T-helper 2 cell treated with Interferon-gamma antibody and Interleukin-4, amounts not matched to agents 100 ng/mL and 5 ng/mL, for 36 hours (primary cell): ENCODE results near the gene DAPK2. TPM values are rescaled to one million over a fixed set of nuclear protein-coding genes. Genes with fewer than 3 reads are reported as not detected.

Experiments
- intact Hi-C: fragments of 100-400 bp; cut with micrococcal nuclease; formaldehyde crosslinking; loops from one replicate; pipeline ENCODE4 v1.15.1; 2023
- total RNA-seq: library from RNA; stranded (reverse); gene quantifications from 2 replicates; pipeline ENCODE4 v1.2.3, GENCODE V29; 2022

Gene DAPK2
- total RNA-seq, 1 donor from 2014 or later = 3.9 TPM

DNA sequence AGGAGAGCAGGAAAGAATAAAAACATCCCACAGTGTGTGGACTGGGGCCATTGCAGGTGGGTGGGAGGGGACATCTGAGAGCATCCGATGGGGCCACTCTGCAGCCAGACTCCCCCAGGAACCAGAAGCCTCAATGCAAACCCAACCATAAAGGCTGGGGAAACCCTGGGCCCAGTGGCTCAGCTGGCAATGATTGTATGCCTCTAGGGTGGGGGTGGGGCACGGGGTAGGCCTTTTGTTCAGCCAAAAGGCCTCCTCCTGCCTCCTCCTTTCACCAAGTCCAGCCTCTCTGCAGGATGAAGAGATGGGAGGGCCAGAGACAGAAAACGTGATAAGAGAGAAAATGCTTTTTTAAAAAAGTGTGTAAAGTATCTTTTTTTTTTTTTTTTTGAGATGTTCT lies 167.1 kb downstream of the DAPK2 start:
- intact Hi-C loops = no loop called here

DNA sequence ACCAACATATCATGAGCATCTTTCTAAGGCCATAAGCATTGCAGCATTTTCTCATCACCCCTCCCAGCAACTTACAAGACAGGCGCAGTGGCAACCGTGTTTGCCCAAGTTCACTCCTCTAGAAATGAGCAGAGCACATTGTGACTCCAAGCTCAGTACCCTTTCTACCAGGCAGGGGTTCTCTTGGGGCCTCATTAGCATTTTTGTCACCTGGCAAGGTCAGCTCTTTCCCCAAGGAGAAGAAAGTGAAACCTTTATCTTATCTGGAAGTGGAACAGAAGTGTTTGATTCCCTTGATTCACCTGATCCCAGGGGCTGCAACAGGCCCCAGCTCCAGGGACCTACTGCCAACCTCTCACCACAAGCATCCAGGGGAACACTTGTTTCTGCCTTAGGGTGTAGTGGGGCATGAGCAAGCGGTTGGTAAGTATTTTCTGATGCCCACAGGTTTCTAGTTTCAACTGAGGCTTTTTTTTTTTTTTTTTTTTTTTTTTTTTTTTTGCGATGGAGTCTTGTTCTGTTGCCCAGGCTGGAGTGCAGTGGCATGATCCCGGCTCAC lies 168.5 kb downstream of the DAPK2 start:
- intact Hi-C loops = no loop called here

DNA sequence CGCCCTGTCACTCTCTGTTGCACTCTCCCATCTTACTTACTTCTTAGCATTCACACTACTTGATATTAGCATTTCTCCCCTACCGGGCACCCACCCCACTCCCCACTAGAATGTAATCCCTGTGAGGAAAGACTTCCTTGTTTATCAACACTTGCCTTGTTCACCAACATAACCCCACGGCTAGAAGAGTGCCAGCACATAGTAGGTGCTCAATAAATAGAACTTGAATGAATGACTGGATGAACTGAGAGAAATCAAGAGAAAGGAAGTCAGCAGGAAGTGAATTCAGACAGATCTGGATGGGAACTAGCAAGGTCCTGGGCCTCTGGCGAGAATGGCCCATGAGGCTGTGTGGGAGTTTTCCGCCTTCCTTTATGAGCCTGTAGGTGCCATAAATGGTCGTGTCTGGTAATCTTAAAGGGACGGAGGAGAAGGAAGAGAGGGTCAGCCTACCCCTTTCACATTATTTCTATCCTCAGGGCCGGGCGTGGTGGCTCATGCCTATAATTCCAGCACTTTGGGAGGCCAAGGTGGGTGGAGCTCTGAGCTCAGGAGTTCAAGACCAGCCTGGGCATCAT lies 170.1 kb downstream of the DAPK2 start:
- intact Hi-C loops = no loop called here

DNA sequence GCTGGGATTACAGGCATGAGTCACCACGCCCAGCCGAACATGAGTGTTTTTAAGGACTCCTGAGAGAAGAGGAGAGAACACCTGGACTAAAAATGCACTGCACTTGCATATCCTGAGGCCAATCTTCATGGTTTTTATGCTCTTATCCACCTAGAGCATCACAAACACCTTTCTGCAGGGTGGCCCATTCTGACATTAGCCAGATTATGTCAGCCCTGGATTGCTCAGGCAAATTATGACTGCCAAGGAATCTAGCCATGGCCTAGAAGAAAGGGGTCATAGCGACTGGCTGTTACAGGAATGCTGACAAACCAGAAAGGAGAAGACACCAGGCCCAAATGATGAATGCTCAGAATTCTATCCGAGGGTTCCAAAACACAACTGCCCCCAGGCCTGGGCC lies 171.7 kb downstream of the DAPK2 start:
- intact Hi-C loops = no loop called here

DNA sequence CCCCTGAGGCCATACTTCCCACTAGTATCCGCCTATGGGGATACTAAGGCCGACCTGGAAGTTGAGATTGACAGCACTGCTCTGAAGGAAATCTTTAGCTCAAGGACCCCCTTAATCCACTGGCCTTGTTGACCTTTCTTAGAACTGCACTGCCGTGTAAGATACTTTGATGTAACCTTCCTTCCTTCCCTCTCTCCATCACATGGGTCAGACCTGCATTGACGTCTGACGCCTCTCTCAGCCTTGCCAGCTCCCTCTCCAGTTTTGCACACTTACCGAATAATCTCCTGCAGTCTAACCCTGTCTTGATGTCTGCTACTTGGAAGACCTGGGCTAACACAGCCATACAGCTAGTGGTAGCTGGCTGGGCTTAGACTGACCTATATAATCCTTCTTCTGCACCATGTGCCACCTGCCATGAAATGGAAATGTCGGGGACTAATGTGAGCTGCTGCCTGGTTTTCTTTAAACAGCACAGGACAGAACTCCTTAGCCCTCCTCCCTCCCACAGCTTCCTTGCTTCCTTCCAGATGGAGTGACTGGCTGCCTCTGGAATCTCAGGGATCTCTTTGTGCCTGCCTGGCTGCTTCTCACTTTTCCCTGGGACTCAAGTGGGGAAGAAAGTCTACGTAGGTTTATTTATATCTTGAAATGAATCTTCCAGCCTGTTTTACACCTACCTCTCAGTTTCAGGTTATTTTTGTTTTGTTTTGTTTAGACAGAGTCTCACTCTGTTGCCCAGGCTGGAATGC lies 173.3 kb downstream of the DAPK2 start:
- intact Hi-C loops = no loop called here

DNA sequence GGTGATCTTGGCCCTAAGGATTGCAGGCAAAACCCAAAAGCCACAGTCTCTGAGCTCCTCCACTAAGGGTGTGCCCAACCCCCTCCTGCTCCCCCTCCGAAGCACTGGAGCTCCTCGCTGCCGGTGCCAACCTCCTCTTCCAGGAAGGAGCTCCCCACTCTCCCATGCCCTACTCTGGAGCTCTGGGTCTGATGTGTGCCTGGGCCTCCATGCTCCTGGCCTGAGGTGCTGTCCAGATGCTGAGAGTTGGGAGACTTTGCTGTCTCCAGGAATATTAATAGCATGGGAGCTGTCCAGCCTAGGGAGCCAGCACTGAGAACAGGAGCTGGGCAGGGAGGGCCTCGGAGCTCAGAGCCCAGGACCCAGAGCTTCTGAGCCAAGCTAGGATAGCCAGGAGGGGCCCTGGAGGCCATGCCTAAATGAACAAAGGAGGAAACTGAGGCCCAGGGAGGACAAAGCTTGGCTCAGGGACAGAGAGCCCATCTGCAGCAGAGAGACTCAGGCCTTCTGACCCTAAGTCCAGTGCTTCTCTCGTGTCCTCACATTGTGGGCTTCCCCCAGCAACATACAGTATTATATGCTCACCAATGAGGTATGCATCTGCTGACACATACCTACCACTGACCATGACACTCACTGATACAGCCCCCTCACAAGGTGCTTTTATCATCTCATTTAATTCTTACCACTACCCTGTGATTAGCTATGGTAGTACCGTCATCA lies 175.6 kb downstream of the DAPK2 start:
- intact Hi-C loops = no loop called here

DNA sequence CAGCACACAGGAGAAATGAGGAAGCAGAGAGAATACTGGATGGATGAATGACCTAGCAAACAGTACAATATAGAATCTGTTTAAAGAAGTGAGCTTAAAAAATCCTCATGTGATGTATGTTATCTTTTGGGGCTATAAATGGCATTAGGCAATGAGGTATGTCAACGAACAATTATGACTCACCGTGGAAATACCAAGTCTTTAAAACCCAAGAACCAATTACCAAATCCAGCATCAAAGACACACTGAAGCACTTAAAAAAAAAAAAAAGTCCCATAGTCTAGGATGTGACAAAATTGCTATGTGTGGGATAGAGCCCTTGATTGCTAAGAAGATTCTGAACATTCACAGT lies 176.3 kb downstream of the DAPK2 start:
- intact Hi-C loops = no loop called here

DNA sequence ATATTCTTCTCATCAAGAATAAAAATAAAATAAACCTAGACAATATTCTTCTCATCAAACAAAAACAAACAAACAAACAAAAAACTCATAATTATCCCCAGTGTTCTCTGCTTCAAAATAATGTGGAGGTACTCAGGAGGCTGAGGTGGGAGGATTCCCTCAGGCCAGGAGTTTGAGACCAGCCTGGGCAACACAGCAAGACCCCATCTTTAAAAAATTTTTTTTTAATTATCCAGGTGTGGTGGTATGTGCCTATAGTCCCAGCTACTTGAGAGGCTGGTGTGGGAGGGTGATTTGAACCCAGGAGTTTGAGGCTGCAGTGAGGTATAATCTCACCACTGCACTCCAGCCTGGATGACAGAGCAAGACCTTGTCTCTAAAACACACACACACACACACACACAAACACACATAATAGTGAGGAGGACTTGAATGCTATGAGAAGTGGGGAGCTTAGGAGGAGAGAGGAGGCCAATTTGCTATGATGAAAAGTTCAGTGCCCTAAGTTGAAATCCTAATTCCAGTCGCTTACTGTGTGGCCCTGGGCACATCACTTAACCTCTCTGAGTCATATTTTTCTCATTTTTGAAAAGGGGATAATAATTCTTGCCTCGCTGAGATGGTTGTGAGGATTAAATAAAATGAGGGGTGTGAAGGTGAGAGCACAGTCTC lies 176.8 kb downstream of the DAPK2 start:
- intact Hi-C loops = no loop called here

DNA sequence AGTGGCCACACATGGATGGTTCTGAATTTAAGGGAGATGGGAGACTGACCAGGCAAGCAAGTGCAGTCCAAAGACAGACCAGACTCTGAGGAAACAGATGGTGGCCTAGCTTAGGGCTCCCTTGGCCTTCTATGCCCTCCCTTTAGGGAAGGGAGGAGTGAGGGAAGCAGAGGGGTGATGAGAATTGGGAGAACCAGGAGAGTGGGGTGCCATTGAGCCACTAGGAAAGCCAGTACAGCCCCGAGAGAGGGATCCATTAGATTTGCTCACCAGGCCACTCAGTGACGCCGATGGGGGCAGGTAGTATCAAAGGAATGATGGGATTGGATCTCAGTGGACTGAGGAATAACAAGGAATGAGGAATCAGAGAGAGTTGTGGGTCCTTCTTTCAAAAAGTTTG lies 182.1 kb downstream of the DAPK2 start:
- intact Hi-C loops = no loop called here

DNA sequence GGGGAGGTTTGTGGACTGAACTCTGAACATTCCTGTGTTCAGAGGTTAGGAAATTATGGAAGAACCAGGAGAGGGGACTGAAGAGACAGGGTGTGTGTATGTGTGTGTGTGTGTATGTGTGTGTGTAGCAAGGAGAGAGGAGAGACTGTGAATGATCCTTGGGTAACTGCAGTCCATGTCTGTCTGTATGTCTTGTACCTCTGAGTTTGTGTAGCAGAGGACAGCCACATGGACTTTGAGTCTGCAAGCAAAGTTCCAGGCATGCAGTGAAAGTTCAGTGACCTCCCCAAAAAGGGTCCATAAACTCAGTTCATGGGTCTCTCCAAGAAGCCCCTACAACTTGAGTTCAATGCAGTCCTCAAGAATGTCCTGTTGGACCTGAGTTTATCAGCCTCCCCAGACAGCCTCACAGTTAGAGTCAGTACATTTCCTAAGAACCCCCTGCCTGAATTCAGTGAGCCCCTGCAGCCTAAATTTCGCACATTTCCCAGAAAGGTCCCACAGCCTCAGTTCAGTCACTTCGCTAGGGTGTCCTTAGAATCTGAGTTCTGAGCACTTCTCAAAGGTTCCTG lies 184.3 kb downstream of the DAPK2 start:
- intact Hi-C loops = no loop called here

DNA sequence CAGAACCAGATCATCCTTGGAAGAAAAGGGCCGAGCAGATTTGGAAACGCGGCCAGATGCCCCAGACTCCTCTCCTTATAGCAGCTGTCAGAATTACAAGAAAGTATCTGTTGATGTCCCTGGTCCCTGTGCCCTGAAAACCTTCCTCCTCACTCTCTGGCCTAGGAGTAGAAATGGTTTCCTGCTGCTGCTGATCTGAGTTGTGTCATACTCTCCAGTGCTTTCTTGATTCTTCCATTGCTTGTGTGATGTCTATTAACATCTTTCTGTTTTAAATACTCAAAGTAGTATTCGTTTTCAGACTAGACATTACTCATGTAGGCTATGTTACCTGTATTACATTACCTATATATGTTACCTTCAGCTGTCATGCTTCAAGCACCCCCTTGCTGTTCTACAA lies 185.7 kb downstream of the DAPK2 start:
- intact Hi-C loops = no loop called here

DNA sequence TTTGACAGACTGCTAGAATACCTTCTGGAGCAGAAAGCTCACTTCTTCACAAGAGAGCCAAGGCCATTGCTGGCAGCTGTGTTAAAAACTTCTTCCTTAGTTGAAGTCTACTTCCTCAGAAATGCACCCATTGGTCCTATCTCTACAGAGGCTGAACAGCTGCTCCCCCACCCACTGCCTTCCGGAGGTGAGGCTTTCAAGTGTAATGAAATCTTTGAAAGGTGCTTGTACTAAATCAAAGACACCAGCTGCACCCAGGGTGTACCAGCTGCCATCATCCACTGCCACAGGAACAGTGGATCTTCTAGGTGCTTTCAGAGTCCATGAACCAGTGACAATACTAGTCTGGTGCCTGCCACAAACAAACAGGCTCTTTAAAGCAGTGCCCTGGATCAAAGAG lies 186.1 kb downstream of the DAPK2 start:
- intact Hi-C loops = no loop called here

DNA sequence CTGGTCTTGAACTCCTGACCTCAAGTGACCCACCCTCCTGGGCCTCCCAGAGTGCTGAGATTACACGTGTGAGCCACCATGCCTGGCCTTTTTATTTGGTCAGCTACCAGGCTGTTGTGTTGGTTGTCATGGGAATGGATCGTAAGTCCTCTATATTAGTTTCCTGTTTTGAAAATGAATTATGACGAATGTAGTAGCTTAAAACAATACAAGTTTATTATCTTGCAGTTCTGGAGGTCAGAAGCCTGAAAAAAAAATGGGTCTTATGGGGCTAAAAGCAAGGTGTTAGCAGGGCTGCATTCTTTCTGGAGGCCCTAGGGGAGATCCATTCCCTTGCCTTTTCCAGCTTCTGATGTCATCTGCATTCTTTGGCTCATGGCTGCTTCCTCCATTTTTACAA lies 187.4 kb downstream of the DAPK2 start:
- intact Hi-C loops = no loop called here

DNA sequence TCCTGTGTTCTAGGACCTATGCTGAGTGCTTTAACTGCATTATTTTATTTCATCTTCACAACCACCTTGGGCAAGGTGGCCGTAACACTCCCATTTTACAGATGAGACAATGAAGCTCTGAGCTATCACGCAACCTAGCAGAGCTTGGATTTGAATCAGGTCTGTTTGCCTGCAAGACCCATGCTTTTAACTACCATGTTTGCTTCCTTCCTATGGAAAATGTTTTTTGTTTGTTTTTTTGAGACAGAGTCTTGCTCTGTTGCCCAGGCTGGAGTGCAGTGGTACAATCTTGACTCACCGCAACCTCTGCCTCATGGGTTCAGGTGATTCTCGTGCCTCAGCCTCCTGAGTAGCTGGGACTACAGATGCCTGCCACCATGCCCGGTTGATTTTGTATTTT lies 187.8 kb downstream of the DAPK2 start:
- intact Hi-C loops = no loop called here

DNA sequence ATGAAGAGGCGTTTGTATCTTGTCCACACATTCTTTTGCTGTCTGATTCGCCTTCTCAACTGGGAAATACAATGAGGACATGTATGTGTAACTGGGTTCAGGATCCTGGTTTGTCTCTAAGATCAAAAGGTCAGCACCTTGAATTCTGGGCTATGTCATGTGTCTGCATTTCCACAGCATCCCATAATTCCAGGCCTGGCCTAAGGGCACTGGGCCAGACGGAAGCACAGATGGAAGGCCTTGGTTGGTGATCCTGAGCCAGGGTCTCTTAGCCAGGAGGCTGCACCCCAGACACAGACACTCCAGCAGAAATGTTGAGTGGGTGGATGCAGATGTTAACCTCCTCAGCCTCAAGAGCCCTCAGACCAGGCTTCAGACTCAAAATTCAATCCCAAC lies 188.8 kb downstream of the DAPK2 start:
- intact Hi-C loops = no loop called here

Other genes with a start within 250 kb of the DAPK2 start
- gene HERC1, start 212.5 kb downstream of the DAPK2 start, total RNA-seq = 77.9 and 97.3 TPM in 2 replicates
- 60.7 and 61.2 TPM in 2 replicates for gene CIAO2A, start 47.4 kb upstream of the DAPK2 start, total RNA-seq
- gene SNX1, start 49.5 kb upstream of the DAPK2 start, total RNA-seq = 123 and 133 TPM in 2 replicates
- 0.36 and 0.59 TPM in 2 replicates for gene SNX22, start 105.2 kb upstream of the DAPK2 start, total RNA-seq
- gene PPIB, start 116.5 kb upstream of the DAPK2 start, total RNA-seq = 587 and 601 TPM in 2 replicates